Sigmoid colon (tissue), 7 donors: ENCODE results near the gene IMP4. TPM values are rescaled to one million over a fixed set of nuclear protein-coding genes. Genes with fewer than 3 reads are reported as not detected.

Experiments
- DNase-seq: peaks from one replicate; pipeline ENCODE4 v3.0.0-alpha.2; 2019
- H3K27ac ChIP-seq, 4 donors: fragments of 200-600 bp; sonication (generic); one replicate each; pipeline ENCODE4 v1.5.1; 2016 to 2019; ENCODE audit warnings: mild to moderate bottlenecking in 1 of 4
- H3K27me3 ChIP-seq, 3 donors: fragments of 200-600 bp; sonication (generic); one replicate each; pipeline ENCODE4 v1.5.1; 2019; ENCODE audit warnings: mild to moderate bottlenecking in 1 of 3
- H3K36me3 ChIP-seq, 4 donors: fragments of 200-600 bp; sonication (generic); one replicate each; pipeline ENCODE4 v1.5.1; 2016 to 2019
- H3K4me1 ChIP-seq, 4 donors: fragments of 200-600 bp; sonication (generic); one replicate each; pipeline ENCODE4 v1.5.1; 2017 to 2019
- H3K4me3 ChIP-seq, 4 donors: fragments of 200-600 bp; sonication (generic); one replicate each; pipeline ENCODE4 v1.5.1; 2017 to 2019; ENCODE audit warnings: mild to moderate bottlenecking in 2 of 4, moderate library complexity in 1 of 4
- H3K9me3 ChIP-seq, 4 donors: fragments of 200-600 bp in 3 of 4; sonication (generic) in 3 of 4; one replicate each; pipeline versions ENCODE4 v1.5.1 to v1.6.1; 2013 to 2019
- EP300 ChIP-seq, 4 donors: sonication (generic); formaldehyde crosslinking; IDR thresholded peaks; one replicate each; pipeline ENCODE4 v1.6.1; 2017; ENCODE audit warnings: antibody characterized with exemption in 4 of 4
- POLR2A ChIP-seq, 2 donors: fragments of 450-650 bp; IDR thresholded peaks; one replicate each; pipeline ENCODE4 v1.6.1; 2016; ENCODE audit warnings: antibody characterized with exemption in 2 of 2, mild to moderate bottlenecking in 2 of 2, moderate library complexity in 2 of 2
- POLR2AphosphoS5 ChIP-seq, 4 donors: sonication (generic); formaldehyde crosslinking; IDR thresholded peaks; one replicate each; pipeline ENCODE4 v1.6.1; 2017; ENCODE audit warnings: antibody characterized with exemption in 4 of 4
- WGBS, 2 donors: extraction: QIAGEN DNeasy Blood & Tissue Kit; methylation state at CpG; one replicate each; pipeline ENCODE4 v1.1.7; 2013; 5-methylcytosine and 5-hydroxymethylcytosine counted together
- intact Hi-C: fragments of 100-400 bp; cut with DNase I; formaldehyde crosslinking; loops from one replicate; pipeline ENCODE4 v1.15.1; 2023
- polyA plus RNA-seq, 3 donors: library from polyadenylated mRNA; stranded (reverse); fragments of 200-250 nt; gene quantifications; one replicate each; pipeline ENCODE4 v1.2.3, GENCODE V29; 2013
- total RNA-seq, 4 donors: library from RNA; depleted of rRNA; stranded (reverse); fragments of >200 nt; gene quantifications; one replicate each; pipeline ENCODE4 v1.1.0, GENCODE V29; 2016
- TF ChIP-seq, protein P1 (sequence below), 4 experiments: fragments of 450-650 bp in 3 of 4; fragments of 200-600 bp in 1 of 4; IDR thresholded peaks; one replicate each; pipeline ENCODE4 v1.5.1; 2016 to 2019; ENCODE audit warnings: antibody characterized with exemption in 4 of 4, mild to moderate bottlenecking in 3 of 4, moderate library complexity in 2 of 4
- donor health status: healthy with polysubstance abuse.
- donor health status: Bipolar disorder and iron deficiency.
- donor health status: healthy.

IMP4 gene
- total and polyA plus RNA-seq, 7 donors = 48.0 to 130 (median 76.4) TPM

DNA sequence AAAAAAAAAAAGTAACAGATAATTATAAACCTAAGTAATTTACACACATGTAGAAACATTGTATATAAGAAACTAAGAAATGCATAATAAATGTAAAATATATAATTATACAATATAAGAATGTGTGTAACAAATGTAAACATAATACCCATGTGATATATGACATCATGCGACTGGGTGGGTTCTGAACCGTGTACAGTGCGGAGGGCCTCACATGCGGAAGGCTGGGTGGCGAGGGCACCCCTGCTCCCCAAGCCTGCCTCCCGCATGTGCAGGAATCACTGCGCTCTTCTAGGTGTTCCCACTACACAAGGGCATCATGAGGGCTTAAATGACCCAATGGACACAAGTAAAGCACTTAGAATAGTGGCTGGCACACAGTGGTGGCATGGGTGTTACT lies 15.2 kb downstream of the IMP4 start:
- peak; percentile 26 for DNase-seq
- no peaks in the 10 kb centered on the region for H3K27me3 ChIP-seq
- no peak overlapping the region for H3K27ac ChIP-seq
- H3K9me3 ChIP-seq = no peaks in the 10 kb centered on the region
- no peak overlapping the region for H3K4me3 ChIP-seq
- H3K4me1 ChIP-seq = peaks cover 0 to 25% (median 19%) of the 10 kb centered on the region in 4 donors
- intact Hi-C loops = loop anchor here (5.0 to 10.0 kb wide), 2 partner anchors 34 to 747 kb away; partner anchors contain the start of gene PLEKHB2
- 95 to 96% methylated on average over 7 of the region's 7 CpGs for WGBS, 2 donors
- no peak for TF ChIP-seq POLR2A (IDR thresholded peaks at IDR 0.05)
- TF ChIP-seq EP300 (IDR thresholded peaks at IDR 0.05) = no peak
- TF ChIP-seq, protein P1, sequence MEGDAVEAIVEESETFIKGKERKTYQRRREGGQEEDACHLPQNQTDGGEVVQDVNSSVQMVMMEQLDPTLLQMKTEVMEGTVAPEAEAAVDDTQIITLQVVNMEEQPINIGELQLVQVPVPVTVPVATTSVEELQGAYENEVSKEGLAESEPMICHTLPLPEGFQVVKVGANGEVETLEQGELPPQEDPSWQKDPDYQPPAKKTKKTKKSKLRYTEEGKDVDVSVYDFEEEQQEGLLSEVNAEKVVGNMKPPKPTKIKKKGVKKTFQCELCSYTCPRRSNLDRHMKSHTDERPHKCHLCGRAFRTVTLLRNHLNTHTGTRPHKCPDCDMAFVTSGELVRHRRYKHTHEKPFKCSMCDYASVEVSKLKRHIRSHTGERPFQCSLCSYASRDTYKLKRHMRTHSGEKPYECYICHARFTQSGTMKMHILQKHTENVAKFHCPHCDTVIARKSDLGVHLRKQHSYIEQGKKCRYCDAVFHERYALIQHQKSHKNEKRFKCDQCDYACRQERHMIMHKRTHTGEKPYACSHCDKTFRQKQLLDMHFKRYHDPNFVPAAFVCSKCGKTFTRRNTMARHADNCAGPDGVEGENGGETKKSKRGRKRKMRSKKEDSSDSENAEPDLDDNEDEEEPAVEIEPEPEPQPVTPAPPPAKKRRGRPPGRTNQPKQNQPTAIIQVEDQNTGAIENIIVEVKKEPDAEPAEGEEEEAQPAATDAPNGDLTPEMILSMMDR (IDR thresholded peaks at IDR 0.05) = no peak
- TF ChIP-seq POLR2AphosphoS5 (IDR thresholded peaks at IDR 0.05) = no peak
- H3K36me3 ChIP-seq = no peaks in the 10 kb centered on the region

DNA sequence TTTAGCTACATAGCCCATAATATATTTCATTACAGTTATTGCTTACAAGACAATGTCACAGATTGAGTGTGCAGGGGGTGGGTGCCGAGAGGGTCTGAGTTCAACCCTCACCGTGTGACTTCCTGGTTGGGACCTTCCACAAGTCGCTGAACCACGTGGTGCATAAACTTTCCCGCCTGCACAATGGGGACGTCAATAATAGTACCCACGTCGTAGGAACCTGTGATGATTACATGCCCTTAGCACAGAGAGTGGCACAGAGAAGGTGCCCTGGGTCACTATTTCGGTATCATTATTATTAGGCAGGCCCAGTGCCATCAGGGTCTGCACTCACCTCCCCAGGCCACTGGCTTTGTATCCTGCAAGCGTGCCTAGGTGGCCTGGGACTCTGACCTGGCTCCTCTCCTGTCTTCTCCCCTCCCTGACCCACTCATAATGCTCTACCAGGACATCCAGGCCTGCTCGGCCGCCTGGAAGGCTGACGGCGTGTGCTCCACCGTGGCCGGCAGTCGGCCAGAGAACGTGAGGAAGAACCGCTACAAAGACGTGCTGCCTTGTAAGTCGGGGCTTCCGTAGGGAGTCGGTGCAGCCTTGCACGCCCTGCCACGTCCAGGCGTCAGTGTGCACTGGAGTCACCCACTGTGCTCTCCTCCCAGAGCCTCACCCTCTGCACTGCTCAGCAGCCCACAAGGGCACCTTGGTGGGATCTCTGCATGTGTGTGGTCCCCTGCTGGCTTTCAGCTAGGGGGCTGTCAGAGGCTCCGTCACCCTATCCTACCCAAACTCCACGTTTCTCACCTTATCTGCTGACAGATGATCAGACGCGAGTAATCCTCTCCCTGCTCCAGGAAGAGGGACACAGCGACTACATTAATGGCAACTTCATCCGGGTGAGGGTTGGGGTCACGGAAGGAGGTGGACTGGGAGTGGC lies 16.0 kb downstream of the IMP4 start:
- Histone ChIP-seq H3K36me3 (no peaks in the 10 kb centered on the region), H3K9me3 (no peaks in the 10 kb centered on the region), H3K27me3 (no peaks in the 10 kb centered on the region), H3K4me1 (peaks cover 0 to 25% (median 19%) of the 10 kb centered on the region in 4 donors), H3K27ac (no peak overlapping the region), H3K4me3 (no peak overlapping the region)
- 95% methylated on average over 33 of the region's 33 CpGs for WGBS, 2 donors
- DNase-seq = peak; percentile 46
- intact Hi-C loops = loop anchor here (5.0 to 10.0 kb wide), 2 partner anchors 34 to 746 kb away; partner anchors contain the start of gene PLEKHB2
- no peak for TF ChIP-seq POLR2AphosphoS5 (IDR thresholded peaks at IDR 0.05)
- TF ChIP-seq, protein P1 (IDR thresholded peaks at IDR 0.05) = no peak
- TF ChIP-seq POLR2A (IDR thresholded peaks at IDR 0.05) = no peak
- no peak for TF ChIP-seq EP300 (IDR thresholded peaks at IDR 0.05)

DNA sequence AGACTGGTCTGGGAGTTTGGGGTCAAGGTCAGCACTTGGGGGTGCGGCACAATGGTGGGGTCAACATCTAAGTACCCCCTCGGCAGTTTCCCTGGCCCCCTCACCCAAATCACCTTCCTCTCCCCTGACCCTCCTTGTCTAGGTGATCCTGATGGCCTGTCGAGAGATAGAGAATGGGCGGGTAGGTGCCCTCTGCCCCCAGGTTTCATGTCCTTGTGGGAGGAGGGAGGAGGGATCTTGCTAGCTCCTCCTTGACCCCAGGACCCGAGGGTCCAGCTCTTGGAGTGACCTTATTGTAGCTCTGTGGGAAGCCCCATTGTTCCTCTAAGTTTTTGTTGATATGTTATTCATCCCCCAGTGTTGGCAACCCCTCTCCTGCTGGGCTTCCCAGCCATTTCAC lies 16.8 kb downstream of the IMP4 start:
- DNase-seq = no peak
- Histone ChIP-seq H3K4me3 (no peak overlapping the region), H3K4me1 (peaks cover 0 to 19% (median 18%) of the 10 kb centered on the region in 4 donors), H3K9me3 (no peaks in the 10 kb centered on the region), H3K27ac (no peak overlapping the region), H3K27me3 (no peaks in the 10 kb centered on the region), H3K36me3 (no peaks in the 10 kb centered on the region)
- intact Hi-C loops = loop anchor here (5.0 to 10.0 kb wide), 2 partner anchors 33 to 745 kb away; partner anchors contain the start of gene PLEKHB2
- WGBS, 2 donors = 76 to 91% methylated on average over 5 of the region's 5 CpGs
- TF ChIP-seq POLR2AphosphoS5 (IDR thresholded peaks at IDR 0.05) (no peak), EP300 (IDR thresholded peaks at IDR 0.05) (no peak), POLR2A (IDR thresholded peaks at IDR 0.05) (no peak)
- TF ChIP-seq, protein P1 (IDR thresholded peaks at IDR 0.05) = no peak

DNA sequence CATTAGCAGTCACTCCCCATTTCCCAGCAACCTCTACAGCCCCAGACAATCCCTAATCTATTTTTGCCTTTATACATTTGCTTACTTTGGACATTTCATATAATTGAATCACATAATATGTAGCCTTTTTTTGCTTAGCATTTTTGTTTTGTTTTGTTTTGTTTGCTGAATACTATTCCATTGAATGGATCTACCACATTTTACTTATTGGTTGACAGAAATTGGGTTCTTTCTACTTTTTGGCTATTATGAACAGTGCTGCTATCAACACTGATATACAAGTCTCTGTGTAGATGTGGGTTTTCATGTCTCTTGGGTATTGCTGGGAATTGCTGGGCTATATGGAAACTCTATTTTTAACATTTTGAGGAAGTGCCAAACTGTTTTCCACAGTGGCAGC lies 20.8 kb downstream of the IMP4 start:
- intact Hi-C loops = no loop called here

More for the DNA sequence above, 20.8 kb downstream of the IMP4 start:
- no peaks in the 10 kb centered on the region for H3K9me3 ChIP-seq
- no peak overlapping the region for H3K4me3 ChIP-seq
- TF ChIP-seq, protein P1 (IDR thresholded peaks at IDR 0.05) = no peak
- TF ChIP-seq EP300 (IDR thresholded peaks at IDR 0.05) (no peak), POLR2AphosphoS5 (IDR thresholded peaks at IDR 0.05) (no peak), POLR2A (IDR thresholded peaks at IDR 0.05) (no peak)
- DNase-seq = no peak
- H3K4me1 ChIP-seq = no peaks in the 10 kb centered on the region
- H3K36me3 ChIP-seq = no peaks in the 10 kb centered on the region
- no peaks in the 10 kb centered on the region for H3K27me3 ChIP-seq
- H3K27ac ChIP-seq = no peak overlapping the region
